ENCODE data around the gene WDCP. TPM values are rescaled to one million over a fixed set of nuclear protein-coding genes. Genes with fewer than 3 reads are reported as not detected.
A peak's percentile ranks its signal among the peaks of the same experiment; 100 is the strongest.
"Not testable (repeated sequence)": the region's sequence is repeated elsewhere in the genome, so short reads cannot be mapped to it uniquely, and the experiment has no call there.

The WDCP gene
- total and polyA plus RNA-seq, 4 donors = 2.1 to 9.1 (median 6.1) TPM

DNA sequence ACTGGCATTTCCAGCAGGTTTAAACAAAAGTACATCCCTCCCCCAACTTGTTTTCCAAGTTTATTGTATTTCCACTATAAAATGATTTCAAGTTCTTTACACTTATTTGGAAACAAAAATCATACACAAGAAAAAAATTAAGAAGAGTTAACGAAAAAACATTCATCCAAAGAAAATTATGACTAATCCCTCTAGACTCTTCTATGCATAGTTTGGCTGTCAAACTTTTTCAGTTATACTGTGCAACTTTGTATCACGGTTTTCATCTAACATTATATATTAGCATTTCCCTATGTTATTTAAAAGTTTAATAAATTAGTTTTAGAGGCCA is 627 bp downstream of the WDCP start:
- Histone ChIP-seq H3K4me1 (ENCODE audit: control insufficient read depth in 5 of 5, insufficient read depth in 5 of 5, low read length in 5 of 5) (peaks cover 0 to 22% (median 4%) of the 10 kb centered on the region in 5 donors), H3K9ac (ENCODE audit: insufficient read depth in 1 of 2, low read length in 2 of 2) (peak overlapping the region; percentile 53 to 71), H3K4me3 (no peak overlapping the region), H3K36me3 (ENCODE audit: control insufficient read depth in 4 of 4, insufficient read depth in 4 of 4, low read length in 4 of 4) (no peaks in the 10 kb centered on the region), H3K27ac (ENCODE audit: low read depth in 1 of 2, low read length in 1 of 2) (peak overlapping the region in 1 of 2 donors; percentile 13), H3K9me3 (ENCODE audit: control insufficient read depth in 4 of 4, insufficient read depth in 3 of 4, low read length in 3 of 4) (no peaks in the 10 kb centered on the region), H3K27me3 (ENCODE audit: control insufficient read depth in 3 of 3, insufficient read depth in 3 of 3, low read length in 2 of 3) (no peaks in the 10 kb centered on the region)
- 3 to 7% methylated on average over 2 of the region's 2 CpGs for WGBS, 2 donors
- no peak for ATAC-seq (ENCODE audit: insufficient read depth, low FRiP score)
- TF ChIP-seq, protein P1, sequence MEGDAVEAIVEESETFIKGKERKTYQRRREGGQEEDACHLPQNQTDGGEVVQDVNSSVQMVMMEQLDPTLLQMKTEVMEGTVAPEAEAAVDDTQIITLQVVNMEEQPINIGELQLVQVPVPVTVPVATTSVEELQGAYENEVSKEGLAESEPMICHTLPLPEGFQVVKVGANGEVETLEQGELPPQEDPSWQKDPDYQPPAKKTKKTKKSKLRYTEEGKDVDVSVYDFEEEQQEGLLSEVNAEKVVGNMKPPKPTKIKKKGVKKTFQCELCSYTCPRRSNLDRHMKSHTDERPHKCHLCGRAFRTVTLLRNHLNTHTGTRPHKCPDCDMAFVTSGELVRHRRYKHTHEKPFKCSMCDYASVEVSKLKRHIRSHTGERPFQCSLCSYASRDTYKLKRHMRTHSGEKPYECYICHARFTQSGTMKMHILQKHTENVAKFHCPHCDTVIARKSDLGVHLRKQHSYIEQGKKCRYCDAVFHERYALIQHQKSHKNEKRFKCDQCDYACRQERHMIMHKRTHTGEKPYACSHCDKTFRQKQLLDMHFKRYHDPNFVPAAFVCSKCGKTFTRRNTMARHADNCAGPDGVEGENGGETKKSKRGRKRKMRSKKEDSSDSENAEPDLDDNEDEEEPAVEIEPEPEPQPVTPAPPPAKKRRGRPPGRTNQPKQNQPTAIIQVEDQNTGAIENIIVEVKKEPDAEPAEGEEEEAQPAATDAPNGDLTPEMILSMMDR (IDR thresholded peaks at IDR 0.05; ENCODE audit: control extremely low read depth, extremely low read depth) = no peak
- no peak for DNase-seq

DNA sequence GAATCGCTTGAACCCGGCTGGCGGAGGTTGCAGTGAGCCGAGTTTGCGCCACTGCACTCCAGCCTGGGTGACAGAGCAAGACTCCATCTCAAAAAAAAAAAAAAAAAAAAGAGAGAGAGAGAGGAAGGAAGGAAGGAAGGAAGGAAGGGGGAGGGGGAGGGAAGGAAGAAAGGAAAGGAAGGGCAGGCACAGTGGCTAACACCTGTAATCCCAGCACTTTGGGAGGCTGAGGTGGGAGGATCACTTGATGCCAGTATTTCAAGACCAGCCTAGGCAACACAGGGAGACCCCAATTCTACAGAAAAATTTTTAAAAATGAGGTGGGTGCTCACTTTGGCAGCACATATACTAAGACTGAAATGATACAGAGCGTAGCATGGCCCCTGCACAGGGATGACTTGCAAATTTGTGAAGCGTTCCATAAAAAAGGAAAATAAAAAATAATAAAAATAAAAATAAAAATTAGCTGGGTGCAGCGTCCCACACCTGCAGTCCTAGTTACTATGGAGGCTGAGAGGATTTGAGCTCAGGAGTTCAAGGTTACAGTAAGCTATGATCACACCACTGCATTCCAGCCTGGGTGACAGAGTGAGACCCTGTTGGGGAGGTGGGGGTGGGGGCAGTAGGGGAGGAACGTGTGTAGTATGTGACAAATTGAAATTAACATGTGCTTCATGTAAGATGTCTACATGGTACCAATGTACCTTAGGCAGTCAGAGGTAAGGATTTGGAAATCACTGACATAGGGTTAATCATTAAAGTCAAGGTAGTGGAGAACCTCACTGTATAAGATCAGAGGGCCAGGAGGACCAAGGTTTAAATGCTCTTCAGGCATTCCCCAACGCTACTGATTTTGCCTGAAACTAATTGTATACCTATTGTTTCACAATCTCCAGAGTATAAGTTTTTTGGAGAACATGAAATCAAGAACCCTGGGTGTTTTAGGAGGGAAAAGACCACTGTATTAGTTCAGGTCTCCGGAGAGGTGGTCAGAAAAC is 1.4 kb downstream of the WDCP start:
- no peak overlapping the region for H3K4me3 ChIP-seq
- H3K27ac ChIP-seq (ENCODE audit: low read depth in 1 of 2, low read length in 1 of 2) = no peak overlapping the region

DNA sequence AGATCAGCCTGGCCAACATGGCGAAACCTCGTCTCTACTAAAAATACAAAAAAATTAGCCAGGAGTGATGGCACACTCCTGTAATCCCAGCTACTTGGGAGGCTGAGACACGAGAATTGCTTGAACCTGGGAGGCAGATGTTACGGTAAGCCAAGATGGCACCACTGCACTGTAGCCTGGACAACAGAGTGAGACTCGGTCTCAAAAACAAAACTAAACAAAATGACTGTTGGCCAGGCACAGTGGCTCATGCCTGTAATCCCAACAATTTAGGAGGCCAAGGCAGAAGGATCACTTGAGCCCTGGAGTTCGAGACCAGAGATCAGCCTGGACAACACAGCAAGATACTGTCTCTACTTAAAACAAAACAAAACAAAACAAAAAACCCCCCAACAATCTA is 4.1 kb downstream of the WDCP start:
- not testable (repeated sequence) for H3K4me1 ChIP-seq (ENCODE audit: control insufficient read depth in 5 of 5, insufficient read depth in 5 of 5, low read length in 5 of 5); H3K9ac ChIP-seq (ENCODE audit: insufficient read depth in 1 of 2, low read length in 2 of 2)

More for the DNA sequence above, 1.4 kb downstream of the WDCP start:
- no peak for ATAC-seq (ENCODE audit: insufficient read depth, low FRiP score)
- no peak overlapping the region for H3K9ac ChIP-seq (ENCODE audit: insufficient read depth in 1 of 2, low read length in 2 of 2)
- 84 to 89% methylated on average over 11 of the region's 11 CpGs for WGBS, 2 donors
- no peaks in the 10 kb centered on the region for H3K27me3 ChIP-seq (ENCODE audit: control insufficient read depth in 3 of 3, insufficient read depth in 3 of 3, low read length in 2 of 3)
- TF ChIP-seq, protein P1 (IDR thresholded peaks at IDR 0.05; ENCODE audit: control extremely low read depth, extremely low read depth) = no peak
- peaks cover 0 to 20% (median 4%) of the 10 kb centered on the region in 5 donors for H3K4me1 ChIP-seq (ENCODE audit: control insufficient read depth in 5 of 5, insufficient read depth in 5 of 5, low read length in 5 of 5)
- H3K36me3 ChIP-seq (ENCODE audit: control insufficient read depth in 4 of 4, insufficient read depth in 4 of 4, low read length in 4 of 4) = no peaks in the 10 kb centered on the region
- no peak for DNase-seq
- no peaks in the 10 kb centered on the region for H3K9me3 ChIP-seq (ENCODE audit: control insufficient read depth in 4 of 4, insufficient read depth in 3 of 4, low read length in 3 of 4)

DNA sequence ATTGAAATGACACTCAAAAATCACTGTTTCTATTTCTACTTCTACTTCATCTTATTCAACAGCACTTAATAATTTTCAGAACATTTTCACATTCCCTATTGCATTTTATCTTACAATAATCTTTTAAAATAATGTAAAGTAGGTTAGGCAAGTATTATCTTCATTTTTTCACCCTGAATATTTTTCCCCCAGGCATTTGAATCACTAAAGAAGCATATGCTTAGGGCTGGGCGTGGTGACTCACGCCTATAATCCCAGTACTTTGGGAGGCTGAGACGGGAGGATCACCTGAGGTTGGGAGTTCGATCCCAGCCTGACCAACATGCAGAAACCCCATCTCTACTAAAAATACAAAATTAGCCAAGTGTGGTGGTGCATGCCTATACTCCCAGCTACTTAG is 6.7 kb downstream of the WDCP start:
- WGBS, 2 donors = 82 to 97% methylated on average over 4 of the region's 4 CpGs
- Histone ChIP-seq H3K27me3 (ENCODE audit: control insufficient read depth in 3 of 3, insufficient read depth in 3 of 3, low read length in 2 of 3) (no peaks in the 10 kb centered on the region), H3K4me3 (no peak overlapping the region), H3K36me3 (ENCODE audit: control insufficient read depth in 4 of 4, insufficient read depth in 4 of 4, low read length in 4 of 4) (peaks cover 8 to 21% (median 11%) of the 10 kb centered on the region in 4 donors), H3K9me3 (ENCODE audit: control insufficient read depth in 4 of 4, insufficient read depth in 3 of 4, low read length in 3 of 4) (no peaks in the 10 kb centered on the region), H3K4me1 (ENCODE audit: control insufficient read depth in 5 of 5, insufficient read depth in 5 of 5, low read length in 5 of 5) (peaks cover 0 to 2% (median 0%) of the 10 kb centered on the region in 5 donors), H3K27ac (ENCODE audit: low read depth in 1 of 2, low read length in 1 of 2) (no peak overlapping the region), H3K9ac (ENCODE audit: insufficient read depth in 1 of 2, low read length in 2 of 2) (no peak overlapping the region)
- DNase-seq = no peak
- TF ChIP-seq, protein P1 (IDR thresholded peaks at IDR 0.05; ENCODE audit: control extremely low read depth, extremely low read depth) = no peak
- no peak for ATAC-seq (ENCODE audit: insufficient read depth, low FRiP score)

More for the DNA sequence above, 4.1 kb downstream of the WDCP start:
- ATAC-seq (ENCODE audit: insufficient read depth, low FRiP score); H3K4me3 ChIP-seq; H3K27ac ChIP-seq (ENCODE audit: low read depth in 1 of 2, low read length in 1 of 2); H3K36me3 ChIP-seq (ENCODE audit: control insufficient read depth in 4 of 4, insufficient read depth in 4 of 4, low read length in 4 of 4); H3K27me3 ChIP-seq (ENCODE audit: control insufficient read depth in 3 of 3, insufficient read depth in 3 of 3, low read length in 2 of 3); DNase-seq; H3K9me3 ChIP-seq (ENCODE audit: control insufficient read depth in 4 of 4, insufficient read depth in 3 of 4, low read length in 3 of 4): not testable (repeated sequence)
- WGBS, 2 donors = 95 to 96% methylated on average over 6 of the region's 6 CpGs

Measured in lung (tissue), 12 donors.